Muscle of leg (tissue), 11 donors: ENCODE data around the gene ATM. TPM values are rescaled to one million over a fixed set of nuclear protein-coding genes. Genes with fewer than 3 reads are reported as not detected.
A peak's percentile ranks its signal among the peaks of the same experiment; 100 is the strongest.
"Not testable (repeated sequence)": the region's sequence is repeated elsewhere in the genome, so short reads cannot be mapped to it uniquely, and the experiment has no call there.

ENCODE experiments used
- DNase-seq: peaks from one replicate; pipeline ENCODE4 v3.0.0; 2013
- H3K27ac ChIP-seq: one replicate; pipeline ENCODE4 v1.5.1; 2013; ENCODE audit warnings: mild to moderate bottlenecking, low read length, control low read depth
- H3K27me3 ChIP-seq: one replicate; pipeline ENCODE4 v1.6.1; 2013; ENCODE audit warnings: low read length; ENCODE audit not compliant: control insufficient read depth, insufficient read depth
- H3K36me3 ChIP-seq: one replicate; pipeline ENCODE4 v1.6.1; 2013; ENCODE audit warnings: low read length; ENCODE audit not compliant: control insufficient read depth, insufficient read depth
- H3K4me1 ChIP-seq: one replicate; pipeline ENCODE4 v1.6.1; 2013; ENCODE audit warnings: low read length; ENCODE audit not compliant: control insufficient read depth, insufficient read depth
- H3K4me3 ChIP-seq: one replicate; pipeline ENCODE4 v1.5.1; 2013; ENCODE audit warnings: low read length, control low read depth
- H3K9me3 ChIP-seq: replicated peaks from 2 replicates; pipeline ENCODE4 v1.6.1; 2013; ENCODE audit warnings: low read depth, low read length; ENCODE audit not compliant: control insufficient read depth
- WGBS: methylation state at CpG from one replicate; pipeline ENCODE4 v1.1.5; 2013; ENCODE audit warnings: missing lambda C conversion rate; ENCODE audit not compliant: insufficient coverage; 5-methylcytosine and 5-hydroxymethylcytosine counted together
- polyA plus RNA-seq, 8 donors: library from polyadenylated mRNA; unstranded; fragments of 120-200 nt; gene quantifications; one replicate each; pipeline versions ENCODE4 v1.2.1 to v1.2.3, GENCODE V29; 2013; ENCODE audit warnings: inconsistent platforms in 1 of 8, low replicate concordance in 1 of 8; ENCODE audit not compliant: insufficient read length in 8 of 8, insufficient read depth in 1 of 8
- total RNA-seq: library from RNA; stranded (reverse); fragments of 120-200 nt; gene quantifications from one replicate; pipeline ENCODE4 v1.2.4, GENCODE V29; 2013

Gene ATM
- total and polyA plus RNA-seq, 9 donors = 27.8 to 53.8 (median 35.8) TPM

GRCh38 chr11:108398439-108398838, 175.6 kb downstream of the ATM start:
- Histone ChIP-seq H3K36me3 (no peaks in the 10 kb centered on the region), H3K9me3 (no peaks in the 10 kb centered on the region), H3K27me3 (no peaks in the 10 kb centered on the region), H3K27ac (no peak overlapping the region), H3K4me3 (no peak overlapping the region), H3K4me1 (no peaks in the 10 kb centered on the region)
- no CpG with 5 or more reads among the region's 6 CpGs for WGBS
- no peak for DNase-seq

- H3K27ac ChIP-seq = no peak overlapping the region
- no peak overlapping the region for H3K4me3 ChIP-seq
- no peak for DNase-seq
- no peaks in the 10 kb centered on the region for H3K4me1 ChIP-seq
- no peaks in the 10 kb centered on the region for H3K27me3 ChIP-seq
- no peaks in the 10 kb centered on the region for H3K9me3 ChIP-seq
- no peaks in the 10 kb centered on the region for H3K36me3 ChIP-seq
- no CpG with 5 or more reads among the region's 1 CpG for WGBS
Measured at GRCh38 chr11:108402241-108402640, 179.4 kb downstream of the ATM start.

GRCh38 chr11:108403052-108403451, 180.2 kb downstream of the ATM start:
- no CpG with 5 or more reads among the region's 1 CpG for WGBS
- no peaks in the 10 kb centered on the region for H3K9me3 ChIP-seq
- H3K4me3 ChIP-seq = no peak overlapping the region
- no peaks in the 10 kb centered on the region for H3K36me3 ChIP-seq
- no peaks in the 10 kb centered on the region for H3K27me3 ChIP-seq
- DNase-seq = no peak
- no peaks in the 10 kb centered on the region for H3K4me1 ChIP-seq
- no peak overlapping the region for H3K27ac ChIP-seq

GRCh38 chr11:108405706-108406105, 182.8 kb downstream of the ATM start:
- Histone ChIP-seq H3K4me3 (no peak overlapping the region), H3K9me3 (no peaks in the 10 kb centered on the region), H3K36me3 (no peaks in the 10 kb centered on the region), H3K27ac (no peak overlapping the region), H3K27me3 (no peaks in the 10 kb centered on the region), H3K4me1 (no peaks in the 10 kb centered on the region)
- DNase-seq = no peak
- WGBS = no CpG with 5 or more reads among the region's 1 CpG

GRCh38 chr11:108414958-108415357, 192.1 kb downstream of the ATM start:
- H3K4me1 ChIP-seq = no peaks in the 10 kb centered on the region
- no peak overlapping the region for H3K27ac ChIP-seq
- H3K9me3 ChIP-seq = peaks cover 3% of the 10 kb centered on the region
- no peak overlapping the region for H3K4me3 ChIP-seq
- no peaks in the 10 kb centered on the region for H3K27me3 ChIP-seq
- no peak for DNase-seq
- no peaks in the 10 kb centered on the region for H3K36me3 ChIP-seq

GRCh38 chr11:108417551-108417950, 194.7 kb downstream of the ATM start:
- H3K36me3 ChIP-seq, H3K27me3 ChIP-seq, H3K4me3 ChIP-seq, H3K4me1 ChIP-seq, H3K27ac ChIP-seq, H3K9me3 ChIP-seq: not testable (repeated sequence)
- 83% methylated on average over 1 of the region's 2 CpGs for WGBS
- peak; percentile 11 for DNase-seq

Other genes starting within 250 kb of the ATM start
- gene CUL5, start 214.2 kb upstream of the ATM start, total RNA-seq = 33.8 TPM
- gene CUL5, start 214.2 kb upstream of the ATM start, polyA plus RNA-seq = 10 to 100 TPM; 17.2 to 28.9 (median 25.1) TPM
- gene ACAT1, start 101.5 kb upstream of the ATM start, total RNA-seq = 77.4 TPM
- 10 to 100 TPM; 50.0 to 69.4 (median 57.1) TPM for gene ACAT1, start 101.5 kb upstream of the ATM start, polyA plus RNA-seq
- 8.3 TPM for gene NPAT, start 429 bp upstream of the ATM start, total RNA-seq
- 1 to 10 TPM; 6.2 to 9.6 (median 8.0) TPM for gene NPAT, start 429 bp upstream of the ATM start, polyA plus RNA-seq
- gene C11orf65, start 244.5 kb downstream of the ATM start, total RNA-seq = 0.66 TPM
- 1 to 10 TPM in 1 of 8 donors, under 1 TPM in 7; 0.15 to 1.1 (median 0.64) TPM for gene C11orf65, start 244.5 kb downstream of the ATM start, polyA plus RNA-seq